Neural cell (in vitro differentiated cells): ENCODE results near the gene SEMA6A.
A peak's percentile ranks its signal among the peaks of the same experiment; 100 is the strongest.

Experiments
- CTCF ChIP-seq: fragments of 450-650 bp; IDR thresholded peaks from 2 replicates; pipeline ENCODE4 v1.5.1; 2014; ENCODE audit warnings: antibody characterized with exemption, mild to moderate bottlenecking, moderate library complexity; ENCODE audit not compliant: poor library complexity, severe bottlenecking
- EP300 ChIP-seq: fragments of 450-650 bp; conservative IDR thresholded peaks from 2 replicates; pipeline ENCODE4 v1.6.1; 2014; ENCODE audit warnings: antibody characterized with exemption, mild to moderate bottlenecking, moderate library complexity; ENCODE audit not compliant: poor library complexity, severe bottlenecking
- EZH2 ChIP-seq: fragments of 200-600, 300-800 bp; shearing (Covaris generic), sonication (generic); IDR thresholded peaks from 2 replicates; pipeline ENCODE4 v1.6.1; 2014; ENCODE audit warnings: antibody characterized with exemption, low read length, borderline replicate concordance, mild to moderate bottlenecking; ENCODE audit not compliant: insufficient read depth, poor library complexity, severe bottlenecking
- MXI1 ChIP-seq: fragments of 450-650 bp; conservative IDR thresholded peaks from 2 replicates; pipeline ENCODE4 v1.6.1; 2014; ENCODE audit warnings: antibody characterized with exemption, mild to moderate bottlenecking; ENCODE audit not compliant: poor library complexity, severe bottlenecking
- SMC3 ChIP-seq: fragments of 450-650 bp; conservative IDR thresholded peaks from 2 replicates; pipeline ENCODE4 v1.6.1; 2014; ENCODE audit warnings: antibody characterized with exemption, mild to moderate bottlenecking, moderate library complexity; ENCODE audit not compliant: poor library complexity

GRCh38 chr5:116557669-116558271, 16.9 kb downstream of the SEMA6A start:
- TF ChIP-seq CTCF: peak; percentile 70
- no peak for TF ChIP-seq EZH2
- no peak for TF ChIP-seq EP300
- TF ChIP-seq SMC3: peak; percentile 73
- no peak for TF ChIP-seq MXI1
